Stimulated activated naive B cell treated with anti-CD40 and anti-IgM and Interleukin-4, amounts not matched to agents 10 μg/mL and 1 μg/mL and 100 μg/mL, for 72 hours (primary cell): Measurements from ENCODE around the gene RFX4.

Experiments used
- ATAC-seq, 2 donors: fragments of 150-1000 bp; cut with Tn5 transposase; replicated peaks; 2 replicates each; pipeline ENCODE4 v1.10.0; 2021; ENCODE audit warnings: moderate library complexity in 1 of 2
- DNase-seq: peaks from one replicate; pipeline ENCODE4 v3.0.0; 2021
- H3K27ac Mint-ChIP-seq: one replicate; pipeline ENCODE4 v1.8.0; 2022; ENCODE audit warnings: mild to moderate bottlenecking, mixed read lengths
- H3K27me3 Mint-ChIP-seq, 2 donors: one replicate each; pipeline ENCODE4 v1.8.0; 2022; ENCODE audit warnings: mixed read lengths in 2 of 2
- H3K36me3 Mint-ChIP-seq, 2 donors: one replicate each; pipeline ENCODE4 v1.8.0; 2022; ENCODE audit warnings: mixed read lengths in 2 of 2, mild to moderate bottlenecking in 1 of 2
- H3K4me1 Mint-ChIP-seq, 2 donors: one replicate each; pipeline ENCODE4 v1.8.0; 2022; ENCODE audit warnings: mixed read lengths in 2 of 2, mild to moderate bottlenecking in 1 of 2
- H3K4me3 Mint-ChIP-seq, 2 donors: one replicate each; pipeline ENCODE4 v1.8.0; 2022; ENCODE audit warnings: mild to moderate bottlenecking in 2 of 2, mixed read lengths in 2 of 2, moderate library complexity in 1 of 2
- H3K9me3 Mint-ChIP-seq, 2 donors: one replicate each; pipeline ENCODE4 v1.8.0; 2022; ENCODE audit warnings: mixed read lengths in 2 of 2, mild to moderate bottlenecking in 1 of 2

RFX4 gene

DNA sequence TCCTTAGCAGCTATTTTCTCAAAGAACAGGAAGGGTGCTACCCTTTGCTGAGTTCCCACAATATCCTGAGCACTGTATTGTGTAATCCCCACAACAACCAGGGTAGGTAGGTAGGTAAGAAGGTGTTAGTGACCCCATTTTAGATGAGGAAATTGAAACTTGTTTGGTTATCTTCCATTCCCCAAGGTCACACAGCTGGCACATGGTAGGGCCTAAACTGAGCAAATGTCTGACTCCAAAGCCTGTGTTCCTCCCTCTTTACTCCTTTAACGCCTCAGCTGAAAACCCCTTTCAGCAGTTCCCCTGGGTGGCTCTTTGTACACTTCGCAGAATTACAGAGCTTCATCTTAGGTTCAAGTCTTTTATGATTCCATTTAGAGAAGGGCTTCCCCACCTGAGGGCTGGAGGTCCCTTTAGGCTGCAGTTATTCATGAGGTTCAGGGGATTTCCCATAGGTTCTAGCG, 165.2 kb downstream of the RFX4 start:
- peak; percentile 24 for DNase-seq
- peaks cover 19 to 20% of the 10 kb centered on the region in 2 donors for H3K27me3 Mint-ChIP-seq
- ATAC-seq = peak; percentile 81 to 89
- peaks cover 0 to 4% of the 10 kb centered on the region in 2 donors for H3K36me3 Mint-ChIP-seq
- no peak overlapping the region for H3K4me3 Mint-ChIP-seq
- no peaks in the 10 kb centered on the region for H3K9me3 Mint-ChIP-seq
- H3K27ac Mint-ChIP-seq = no peak overlapping the region
- peaks cover 5 to 9% of the 10 kb centered on the region in 2 donors for H3K4me1 Mint-ChIP-seq

DNA sequence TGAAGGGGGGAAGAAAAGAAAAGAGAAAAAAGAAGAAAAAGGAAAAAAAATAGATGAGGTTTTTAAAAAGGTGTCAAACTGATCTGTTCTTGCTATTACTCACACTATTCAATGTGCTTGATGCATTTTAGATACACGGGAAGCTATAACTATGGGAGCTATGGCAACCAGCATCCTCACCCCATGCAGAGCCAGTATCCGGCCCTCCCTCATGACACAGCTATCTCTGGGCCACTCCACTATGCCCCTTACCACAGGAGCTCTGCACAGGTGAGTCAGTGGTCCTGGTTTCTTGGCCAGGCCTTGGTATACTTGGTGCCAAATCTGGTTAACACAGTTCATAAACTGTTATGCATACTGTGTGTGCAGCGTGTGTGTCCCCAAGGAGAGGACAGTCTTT, 167.7 kb downstream of the RFX4 start:
- peaks cover 18 to 19% of the 10 kb centered on the region in 2 donors for H3K4me1 Mint-ChIP-seq
- peaks cover 0 to 4% of the 10 kb centered on the region in 2 donors for H3K9me3 Mint-ChIP-seq
- no peak for ATAC-seq
- H3K36me3 Mint-ChIP-seq = peaks cover 0 to 4% of the 10 kb centered on the region in 2 donors
- no peak overlapping the region for H3K4me3 Mint-ChIP-seq
- DNase-seq = no peak
- H3K27ac Mint-ChIP-seq = no peak overlapping the region
- peaks cover 0 to under 1% of the 10 kb centered on the region in 2 donors for H3K27me3 Mint-ChIP-seq

DNA sequence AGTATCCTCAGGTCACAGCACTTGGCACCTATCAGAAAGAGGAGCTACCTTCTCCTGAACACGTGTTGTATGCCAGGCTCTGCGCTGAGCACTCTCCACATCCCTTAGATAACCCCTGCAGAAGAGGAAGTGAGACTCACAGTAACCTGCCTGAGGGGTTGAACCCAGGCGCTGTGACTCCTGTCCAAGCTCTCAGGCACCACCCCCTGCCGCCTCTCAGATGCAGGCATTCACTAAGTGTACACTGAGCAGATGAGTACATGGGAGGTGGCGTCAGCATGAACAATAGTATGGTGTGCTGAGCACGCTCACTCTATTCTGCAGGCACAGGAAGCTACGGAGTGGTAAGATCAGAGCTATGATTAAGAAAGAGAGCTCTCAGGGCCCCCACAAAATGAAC, 170.7 kb downstream of the RFX4 start:
- Mint-ChIP-seq H3K4me1 (peaks cover 13 to 15% of the 10 kb centered on the region in 2 donors), H3K4me3 (no peak overlapping the region), H3K27me3 (peaks cover 0 to 5% of the 10 kb centered on the region in 2 donors), H3K9me3 (peaks cover 0 to 4% of the 10 kb centered on the region in 2 donors), H3K36me3 (peaks cover 0 to 4% of the 10 kb centered on the region in 2 donors), H3K27ac (peak overlapping the region; percentile 33)
- DNase-seq (peak; percentile 39), ATAC-seq (peak; percentile 99)

DNA sequence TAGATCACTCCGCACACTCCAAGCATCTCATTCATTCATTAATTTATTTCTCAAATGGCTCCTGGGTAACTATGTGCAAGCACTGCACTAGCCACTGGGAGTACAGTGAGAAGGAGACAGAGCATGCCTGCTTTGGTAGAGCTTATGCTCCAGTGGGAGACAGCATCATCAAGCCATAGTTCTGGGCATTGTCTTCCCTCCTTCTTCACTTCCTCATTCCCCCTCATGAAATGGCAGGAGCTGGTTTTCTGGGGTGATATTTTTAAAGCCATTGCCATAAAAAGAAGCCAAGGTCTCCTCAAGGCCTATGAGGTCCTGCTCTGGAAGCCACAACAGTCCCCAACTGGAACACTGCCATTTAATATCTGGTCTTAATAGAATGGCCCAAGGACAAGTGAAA, 171.5 kb downstream of the RFX4 start:
- Mint-ChIP-seq H3K36me3 (peaks cover 0 to 4% of the 10 kb centered on the region in 2 donors), H3K4me3 (no peak overlapping the region), H3K27ac (no peak overlapping the region), H3K27me3 (peaks cover 0 to 5% of the 10 kb centered on the region in 2 donors), H3K4me1 (peaks cover 15 to 20% of the 10 kb centered on the region in 2 donors), H3K9me3 (peaks cover 0 to 4% of the 10 kb centered on the region in 2 donors)
- ATAC-seq (no peak), DNase-seq (no peak)

DNA sequence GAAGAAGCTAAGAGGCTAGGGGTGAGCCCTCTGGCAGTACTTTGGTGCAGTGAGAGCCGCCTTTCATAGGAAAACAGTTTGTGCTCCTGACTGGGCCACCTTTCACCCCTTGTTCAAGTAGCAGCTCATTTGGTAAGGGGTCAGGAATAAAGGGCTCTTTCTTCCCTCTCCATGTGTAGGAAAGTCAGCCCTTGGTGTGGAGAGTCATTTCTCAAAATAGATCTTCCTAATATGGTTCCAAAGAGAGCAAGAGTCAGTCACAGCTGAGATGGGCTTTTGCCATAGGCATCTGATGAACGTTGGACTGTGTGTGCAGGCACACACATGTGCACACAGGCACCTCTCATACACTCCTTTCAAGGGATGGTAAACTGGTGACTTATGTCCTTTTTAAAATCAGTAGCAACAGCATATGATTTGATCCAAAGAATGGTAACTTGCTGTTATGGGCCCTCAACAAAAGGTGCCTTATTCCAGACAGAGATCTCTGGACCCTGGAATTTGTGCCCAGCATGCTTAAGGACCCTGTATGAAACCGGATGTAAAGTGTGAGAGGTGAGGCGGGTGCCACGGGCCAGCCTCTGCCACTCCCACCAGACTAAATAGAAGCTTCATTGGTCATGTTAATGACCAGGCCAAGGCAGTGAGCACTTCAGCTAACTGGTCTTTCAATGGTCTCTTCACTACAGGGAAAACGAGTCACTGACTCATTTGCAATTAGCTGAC, 175.0 kb downstream of the RFX4 start:
- H3K27me3 Mint-ChIP-seq = peaks cover 0 to 5% of the 10 kb centered on the region in 2 donors
- no peak overlapping the region for H3K4me3 Mint-ChIP-seq
- ATAC-seq = no peak
- DNase-seq = no peak
- H3K4me1 Mint-ChIP-seq = peaks cover 30 to 40% of the 10 kb centered on the region in 2 donors
- peaks cover 2 to 8% of the 10 kb centered on the region in 2 donors for H3K9me3 Mint-ChIP-seq
- H3K36me3 Mint-ChIP-seq = no peaks in the 10 kb centered on the region
- no peak overlapping the region for H3K27ac Mint-ChIP-seq

DNA sequence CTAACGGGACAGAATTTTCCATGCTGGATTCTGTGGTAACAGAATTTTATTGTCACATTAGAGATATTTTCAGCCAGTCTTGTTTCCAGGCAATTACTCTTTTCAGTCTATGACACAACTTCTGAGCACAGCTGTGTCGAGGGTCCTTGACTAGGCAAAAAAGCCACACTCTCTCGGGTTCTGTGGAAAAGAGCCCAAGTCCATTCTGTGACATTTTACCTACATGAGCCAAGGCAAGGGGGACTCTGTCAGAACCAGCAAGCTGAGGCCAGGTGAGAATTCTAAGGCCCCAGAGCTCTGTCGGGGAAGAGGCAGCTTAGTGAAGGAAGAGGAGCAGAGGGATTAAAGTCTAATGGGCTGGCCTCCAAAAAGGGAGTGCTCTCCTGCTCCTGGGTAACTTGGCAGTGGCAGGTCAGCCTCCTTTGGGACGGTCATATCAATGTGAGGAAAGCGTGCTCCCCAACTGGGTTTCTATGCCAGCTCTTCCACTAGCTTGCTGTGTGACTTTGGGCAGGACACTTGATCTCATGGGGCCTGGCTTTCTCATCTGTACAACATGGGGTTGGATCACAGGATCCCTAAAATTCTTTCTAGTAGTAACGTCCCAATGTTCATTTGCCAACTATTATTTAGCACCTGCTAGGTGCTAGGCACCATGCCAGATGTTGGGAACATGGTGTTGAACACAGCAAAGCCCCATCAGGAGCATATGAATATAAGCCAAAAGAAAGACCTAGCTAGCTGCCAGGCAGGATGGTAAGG, 175.7 kb downstream of the RFX4 start:
- ATAC-seq (no peak), DNase-seq (no peak)
- Mint-ChIP-seq H3K27me3 (peaks cover 0 to 5% of the 10 kb centered on the region in 2 donors), H3K4me3 (no peak overlapping the region), H3K36me3 (no peaks in the 10 kb centered on the region), H3K4me1 (peaks cover 25 to 35% of the 10 kb centered on the region in 2 donors), H3K9me3 (peaks cover 2 to 4% of the 10 kb centered on the region in 2 donors), H3K27ac (no peak overlapping the region)

DNA sequence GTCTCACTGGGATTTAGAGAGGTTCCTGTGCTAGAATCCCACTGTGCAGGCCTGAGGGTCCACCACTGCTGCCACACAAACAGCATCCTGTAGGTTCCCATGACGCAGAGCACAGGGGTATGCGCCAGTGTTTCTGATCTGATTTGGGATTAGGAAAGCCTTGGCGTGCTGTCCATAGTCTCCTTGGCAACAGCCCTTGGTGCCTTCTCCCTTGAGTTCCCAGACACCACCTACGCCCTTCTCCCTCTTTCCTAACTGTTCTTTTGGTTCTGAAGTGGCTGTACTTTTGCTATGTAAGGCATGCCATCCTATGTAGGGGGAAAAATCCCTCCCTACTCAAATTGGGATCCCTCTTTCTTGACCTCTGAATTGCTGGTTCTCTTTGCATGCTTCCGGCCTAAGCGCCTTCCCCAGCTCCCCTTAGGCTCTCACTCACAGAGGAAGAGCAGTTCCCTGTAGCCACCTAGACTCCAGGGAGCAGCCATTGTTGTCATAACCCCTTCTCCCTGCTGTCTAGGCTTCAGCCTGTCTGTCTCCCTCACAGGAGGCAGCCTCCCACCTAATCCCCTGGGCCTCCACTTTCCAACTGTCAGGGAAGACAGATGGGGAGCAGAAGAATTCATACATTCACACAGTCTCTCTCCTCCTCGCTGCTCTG, 176.9 kb downstream of the RFX4 start:
- Mint-ChIP-seq H3K36me3 (no peaks in the 10 kb centered on the region), H3K27me3 (peaks cover 0 to 14% of the 10 kb centered on the region in 2 donors), H3K4me1 (peaks cover 17 to 30% of the 10 kb centered on the region in 2 donors), H3K9me3 (peaks cover 2 to 4% of the 10 kb centered on the region in 2 donors), H3K27ac (peak overlapping the region; percentile 96), H3K4me3 (peak overlapping the region; percentile 72 to 78)
- no peak for DNase-seq
- ATAC-seq = peak in 1 of 2 donors; percentile 36

DNA sequence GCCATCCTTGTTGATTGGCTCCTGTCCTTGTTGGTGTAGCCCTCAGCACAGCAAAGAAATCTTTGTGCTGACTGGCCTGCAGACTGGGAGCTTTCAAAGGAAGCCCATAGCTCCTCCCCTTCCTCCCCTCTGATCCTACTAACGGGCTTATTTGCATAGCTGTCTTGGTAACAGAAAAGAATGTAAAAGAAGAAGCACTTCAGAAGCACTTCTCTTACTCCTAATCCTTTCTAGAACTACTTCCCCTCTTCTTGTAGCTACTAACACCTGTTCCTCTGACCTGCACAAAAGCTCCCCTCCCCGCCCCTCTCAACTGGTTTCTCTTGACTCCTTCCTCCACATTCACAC, 177.4 kb downstream of the RFX4 start:
- H3K4me3 Mint-ChIP-seq = peak overlapping the region; percentile 72 to 78
- H3K27me3 Mint-ChIP-seq = peaks cover 0 to 16% of the 10 kb centered on the region in 2 donors

DNA sequence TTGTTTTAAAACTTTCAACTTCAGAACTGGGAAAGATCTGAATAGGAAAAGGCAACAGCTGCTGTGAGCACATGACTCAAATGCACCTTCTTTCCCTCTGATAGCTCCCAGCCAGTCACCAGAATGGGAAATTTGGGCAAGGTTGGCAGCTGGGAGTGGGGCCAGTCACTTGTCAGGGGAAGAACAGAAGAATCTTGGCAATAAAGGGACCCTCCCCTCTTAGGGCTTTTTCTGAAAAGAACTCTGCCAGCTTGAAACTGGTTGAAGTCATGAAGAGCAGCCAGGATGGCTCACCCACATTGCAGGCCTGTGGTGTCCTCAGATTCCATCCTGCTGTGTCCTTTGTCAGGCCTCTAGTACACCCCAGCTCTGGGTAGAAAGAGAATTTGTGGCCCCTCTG, 181.4 kb downstream of the RFX4 start:
- no peak for DNase-seq
- Mint-ChIP-seq H3K27me3 (peaks cover 16 to 36% of the 10 kb centered on the region in 2 donors), H3K9me3 (peaks cover 2 to 4% of the 10 kb centered on the region in 2 donors), H3K4me3 (no peak overlapping the region), H3K27ac (no peak overlapping the region), H3K36me3 (no peaks in the 10 kb centered on the region), H3K4me1 (peaks cover 15 to 21% of the 10 kb centered on the region in 2 donors)
- no peak for ATAC-seq

More for the DNA sequence above, 177.4 kb downstream of the RFX4 start:
- Mint-ChIP-seq H3K36me3 (no peaks in the 10 kb centered on the region), H3K4me1 (peaks cover 17 to 30% of the 10 kb centered on the region in 2 donors), H3K9me3 (peaks cover 2 to 4% of the 10 kb centered on the region in 2 donors), H3K27ac (peak overlapping the region; percentile 96)
- peak; percentile 99 for ATAC-seq
- DNase-seq = peak; percentile 15

DNA sequence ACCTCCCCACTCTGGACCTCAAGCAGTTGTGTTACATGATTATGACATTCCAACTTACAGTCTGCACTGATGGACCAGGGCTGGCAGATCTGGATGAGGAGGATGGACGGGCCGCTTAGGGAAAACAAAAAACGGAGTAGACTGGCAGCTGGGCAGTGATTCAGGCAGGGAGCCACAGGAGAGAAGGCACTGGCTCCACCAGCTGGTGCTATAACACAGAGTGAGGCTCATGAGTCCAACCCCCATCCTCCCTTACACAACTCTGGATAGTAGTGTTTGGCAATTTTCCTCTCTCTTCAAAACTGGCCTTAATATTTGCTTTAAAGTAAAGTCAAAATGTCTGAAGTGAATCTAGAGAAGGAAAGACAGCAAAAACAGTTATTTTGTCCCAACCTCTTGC, 181.9 kb downstream of the RFX4 start:
- Mint-ChIP-seq H3K27me3 (peaks cover 19 to 38% of the 10 kb centered on the region in 2 donors), H3K36me3 (no peaks in the 10 kb centered on the region), H3K27ac (no peak overlapping the region), H3K9me3 (peaks cover 2 to 4% of the 10 kb centered on the region in 2 donors), H3K4me3 (no peak overlapping the region), H3K4me1 (peaks cover 11 to 16% of the 10 kb centered on the region in 2 donors)
- DNase-seq (no peak), ATAC-seq (no peak)

DNA sequence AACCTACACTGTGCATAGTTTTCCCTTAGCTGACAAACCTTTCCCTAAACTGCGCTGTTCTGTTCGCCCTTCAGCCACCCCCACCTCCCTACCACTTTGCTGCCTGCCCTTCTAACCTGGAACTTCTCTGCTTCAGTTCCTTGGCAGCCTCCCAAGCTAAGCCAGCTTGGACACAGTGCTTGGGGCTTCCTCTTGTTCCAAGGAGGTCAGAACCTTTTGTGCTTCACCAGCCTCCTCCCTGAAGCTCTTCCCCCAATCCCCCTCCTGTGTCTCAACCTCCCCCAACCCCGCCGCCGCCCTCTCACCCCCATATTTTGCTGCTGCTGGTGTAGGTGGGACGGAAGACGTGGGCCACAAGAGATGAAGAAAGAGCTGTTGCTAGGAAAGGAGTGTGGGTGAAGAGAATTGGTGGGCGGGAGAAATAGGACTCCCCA, 183.6 kb downstream of the RFX4 start:
- no peaks in the 10 kb centered on the region for H3K9me3 Mint-ChIP-seq
- DNase-seq = no peak
- H3K27ac Mint-ChIP-seq = no peak overlapping the region
- no peaks in the 10 kb centered on the region for H3K4me1 Mint-ChIP-seq
- no peaks in the 10 kb centered on the region for H3K36me3 Mint-ChIP-seq
- no peak overlapping the region for H3K4me3 Mint-ChIP-seq
- peaks cover 21 to 38% of the 10 kb centered on the region in 2 donors for H3K27me3 Mint-ChIP-seq
- ATAC-seq = no peak

DNA sequence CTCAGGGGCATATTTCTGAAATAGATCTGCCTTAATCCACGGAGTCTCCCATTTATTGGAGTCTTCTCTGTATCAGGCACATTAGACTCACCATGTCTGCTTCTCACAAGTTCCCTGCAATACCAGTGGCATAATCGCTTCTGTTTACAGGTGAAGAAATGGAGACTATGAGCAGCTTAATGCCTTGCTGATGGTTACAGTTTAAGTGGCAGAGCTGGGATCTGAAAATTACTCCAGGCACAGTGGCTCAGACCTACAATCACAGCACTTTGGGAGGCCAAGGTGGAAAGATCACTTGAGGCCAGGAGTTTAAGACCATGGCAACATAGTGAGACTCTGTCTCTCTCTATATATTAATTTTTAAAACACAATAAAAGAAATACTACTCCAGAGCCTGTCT, 184.4 kb downstream of the RFX4 start:
- no peak overlapping the region for H3K4me3 Mint-ChIP-seq
- H3K4me1 Mint-ChIP-seq = no peaks in the 10 kb centered on the region
- H3K27ac Mint-ChIP-seq = no peak overlapping the region
- ATAC-seq (no peak), DNase-seq (no peak)
- peaks cover 21 to 38% of the 10 kb centered on the region in 2 donors for H3K27me3 Mint-ChIP-seq
- no peaks in the 10 kb centered on the region for H3K36me3 Mint-ChIP-seq
- no peaks in the 10 kb centered on the region for H3K9me3 Mint-ChIP-seq

DNA sequence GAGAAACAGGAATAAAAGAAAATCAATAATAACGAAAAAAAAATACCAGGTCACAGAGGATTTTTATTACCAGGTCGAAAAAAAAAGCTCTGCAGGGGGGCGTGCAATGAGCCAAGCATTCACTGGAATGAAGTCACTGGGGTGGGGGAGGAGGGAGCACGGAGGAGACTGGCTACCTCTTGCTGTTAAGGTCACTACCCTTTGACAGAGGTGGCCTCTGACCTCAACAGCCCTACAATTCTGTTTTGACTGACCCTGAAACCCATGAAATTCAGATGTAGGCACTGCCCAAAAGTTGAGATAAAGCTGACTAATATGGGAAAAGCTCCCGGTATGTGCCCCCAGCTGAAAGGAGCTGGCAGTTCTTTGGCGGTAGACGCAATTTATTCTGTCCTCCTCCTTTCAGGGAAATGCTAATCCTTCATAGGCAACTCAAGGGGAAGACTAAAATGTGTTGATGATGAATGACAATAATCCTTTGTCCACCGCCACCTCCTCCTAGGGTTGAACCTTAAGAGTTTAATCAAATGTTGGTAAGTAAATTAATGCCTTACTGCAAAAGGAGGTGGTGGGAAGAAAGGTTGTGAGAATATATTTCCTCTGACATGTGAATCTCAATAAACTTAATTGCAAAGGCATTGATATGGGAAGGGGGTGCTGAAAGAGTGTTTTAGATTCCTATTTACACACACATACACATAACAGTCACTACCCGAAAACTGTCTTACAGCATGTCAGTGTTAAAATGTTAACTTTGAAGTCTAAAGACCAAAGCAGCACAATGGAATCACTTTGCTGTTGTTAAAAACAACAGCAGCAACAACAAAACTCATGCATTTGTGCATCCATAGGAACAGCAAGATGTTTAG, 185.4 kb downstream of the RFX4 start:
- no peak for ATAC-seq
- no peak overlapping the region for H3K27ac Mint-ChIP-seq
- H3K27me3 Mint-ChIP-seq = peaks cover 21 to 38% of the 10 kb centered on the region in 2 donors
- DNase-seq = no peak
- H3K36me3 Mint-ChIP-seq = no peaks in the 10 kb centered on the region
- H3K4me3 Mint-ChIP-seq = no peak overlapping the region
- no peaks in the 10 kb centered on the region for H3K4me1 Mint-ChIP-seq
- H3K9me3 Mint-ChIP-seq = no peaks in the 10 kb centered on the region
